Epithelial cell of esophagus (primary cell): Measurements from ENCODE around the gene TFEC.

Experiments used
- DNase-seq: peaks from one replicate; pipeline ENCODE4 v3.0.0; 2010; ENCODE audit warnings: low read depth
- H3K4me3 ChIP-seq: 2 replicates; pipeline ENCODE4 v1.5.1; 2011; ENCODE audit warnings: mild to moderate bottlenecking, low read length, control low read depth
- CTCF ChIP-seq: IDR thresholded peaks from 2 replicates; pipeline ENCODE4 v1.5.1; 2011; ENCODE audit warnings: low read depth, mild to moderate bottlenecking, low read length, control low read depth, inconsistent platforms; ENCODE audit not compliant: insufficient read depth; ENCODE audit errors: missing control alignments

The TFEC gene

GRCh38 chr7:115973406-115973805, 57.2 kb downstream of the TFEC start:
- TF ChIP-seq CTCF = no peak
- H3K4me3 ChIP-seq = no peak overlapping the region
- DNase-seq = peak; percentile 49

DNA sequence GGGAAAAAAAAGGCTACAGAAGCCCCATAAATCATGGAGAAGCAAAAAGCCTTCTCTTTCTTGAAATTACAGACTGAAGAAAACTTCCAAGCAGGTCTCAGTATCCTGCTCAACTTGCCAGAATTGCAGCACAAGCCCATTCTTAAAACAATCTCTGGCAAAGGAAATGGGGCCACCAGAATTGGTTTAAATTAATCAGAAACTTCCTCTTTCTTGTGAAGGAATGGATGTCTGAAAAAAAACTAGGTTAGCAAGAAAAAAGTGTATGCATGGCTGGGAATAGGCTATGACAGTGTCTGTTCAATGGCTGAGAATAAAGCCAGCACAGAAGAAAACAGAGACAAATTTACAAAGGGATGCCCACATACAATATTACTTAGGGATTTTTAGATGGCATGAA, 59.1 kb downstream of the TFEC start:
- no peak overlapping the region for H3K4me3 ChIP-seq
- DNase-seq = no peak
- no peak for TF ChIP-seq CTCF

DNA sequence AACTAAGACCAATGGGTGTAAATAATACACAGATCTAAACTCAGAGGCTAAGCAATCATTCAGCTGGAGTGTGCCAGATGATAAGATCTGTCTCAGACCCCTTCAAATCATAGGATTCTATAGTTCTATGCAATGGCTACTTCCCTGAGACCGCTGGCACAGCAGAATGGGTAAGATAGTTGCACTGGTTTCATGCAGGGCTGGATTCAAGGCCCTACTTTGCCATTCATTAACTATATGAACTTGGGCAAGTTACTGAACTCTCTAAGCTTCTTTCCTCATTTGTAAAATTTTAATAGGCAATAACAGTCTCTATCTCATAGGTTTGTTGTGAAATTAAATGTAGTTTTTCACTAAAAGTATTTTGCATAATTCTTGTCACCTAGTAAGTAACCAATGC, 62.0 kb downstream of the TFEC start:
- DNase-seq = no peak
- TF ChIP-seq CTCF = no peak
- no peak overlapping the region for H3K4me3 ChIP-seq

- H3K4me3 ChIP-seq = no peak overlapping the region
- DNase-seq = no peak
- no peak for TF ChIP-seq CTCF
Observed at GRCh38 chr7:115968171-115968570, 62.4 kb downstream of the TFEC start.

DNA sequence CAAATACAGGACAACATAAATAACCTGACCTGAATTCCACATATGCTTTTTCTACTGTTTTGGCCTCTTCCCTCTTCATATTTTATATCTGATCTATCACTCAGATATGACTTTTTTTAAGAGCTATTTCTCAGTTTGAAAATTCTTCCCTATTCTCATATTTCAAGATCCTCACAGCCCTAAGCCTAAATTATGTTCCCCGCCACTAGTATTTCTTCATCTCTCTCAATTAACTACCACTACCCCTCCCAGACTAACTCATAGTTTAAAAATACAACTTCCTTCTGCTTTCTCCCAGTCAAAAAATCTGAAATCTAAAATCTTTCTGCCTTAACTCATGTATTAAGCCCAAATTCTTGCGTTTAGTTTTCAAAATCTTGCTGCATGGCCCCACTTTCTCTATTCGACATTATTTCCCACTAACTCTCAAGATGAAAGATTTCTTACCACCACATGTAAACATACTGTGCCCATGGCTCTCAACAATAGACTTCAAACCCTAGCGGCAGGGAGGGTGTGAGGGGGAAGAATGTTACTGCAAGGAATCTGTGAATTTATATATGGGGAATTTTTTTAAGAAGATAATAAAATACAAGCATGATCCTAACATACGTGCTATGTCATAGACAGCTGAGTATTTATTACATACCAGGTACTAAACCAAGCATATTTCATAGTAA, 64.6 kb downstream of the TFEC start:
- no peak overlapping the region for H3K4me3 ChIP-seq
- no peak for DNase-seq
- TF ChIP-seq CTCF = no peak

GRCh38 chr7:115965236-115965635, 65.3 kb downstream of the TFEC start:
- DNase-seq = no peak
- H3K4me3 ChIP-seq = no peak overlapping the region
- TF ChIP-seq CTCF = no peak

DNA sequence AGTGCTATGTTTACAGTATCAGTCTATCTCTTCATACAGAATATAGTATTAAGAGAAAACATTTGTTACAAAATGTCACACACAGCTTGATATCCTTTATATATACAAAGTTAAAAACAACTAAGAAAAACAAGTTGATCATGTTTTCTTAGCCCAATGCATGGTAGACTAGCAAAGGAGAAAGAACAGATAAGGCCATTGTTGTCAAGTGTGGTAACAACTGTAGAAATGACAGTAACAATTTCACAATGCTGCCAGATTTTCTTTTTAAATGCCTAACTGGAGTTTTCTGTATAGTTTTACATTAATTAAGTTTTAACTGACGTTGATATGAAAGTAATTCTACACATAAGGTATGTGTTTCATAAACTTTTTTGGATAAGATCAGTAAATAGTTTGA, 65.8 kb downstream of the TFEC start:
- no peak overlapping the region for H3K4me3 ChIP-seq
- no peak for DNase-seq
- no peak for TF ChIP-seq CTCF
